ENCODE measurements around the gene CACNA2D1.
"Not testable (repeated sequence)": the region's sequence is repeated elsewhere in the genome, so short reads cannot be mapped to it uniquely, and the experiment has no call there.

CACNA2D1 gene

GRCh38 chr7:82435769-82436168 is 7.8 kb downstream of the CACNA2D1 start:
- DNase-seq (ENCODE audit: low spot score), result no peak
- in situ Hi-C loops (cut with MboI; ENCODE audit: low sequenced_read_pairs, unreplicated experiment), result no loop called here
- no peak for TF ChIP-seq CTCF (IDR thresholded peaks at IDR 0.05; ENCODE audit: borderline replicate concordance, control extremely low read depth, extremely low read depth, insufficient read depth, missing control alignments)

GRCh38 chr7:82434275-82435022 is 9.1 kb downstream of the CACNA2D1 start:
- TF ChIP-seq CTCF (IDR thresholded peaks at IDR 0.05; ENCODE audit: borderline replicate concordance, control extremely low read depth, extremely low read depth, insufficient read depth, missing control alignments), result no peak
- in situ Hi-C loops (cut with MboI; ENCODE audit: low sequenced_read_pairs, unreplicated experiment), result no loop called here
- no peak for DNase-seq (ENCODE audit: low spot score)

GRCh38 chr7:82433507-82433906 is 10.1 kb downstream of the CACNA2D1 start:
- no peak for DNase-seq (ENCODE audit: low spot score)
- no peak for TF ChIP-seq CTCF (IDR thresholded peaks at IDR 0.05; ENCODE audit: borderline replicate concordance, control extremely low read depth, extremely low read depth, insufficient read depth, missing control alignments)
- in situ Hi-C loops (cut with MboI; ENCODE audit: low sequenced_read_pairs, unreplicated experiment), result no loop called here

GRCh38 chr7:82432743-82433142 is 10.8 kb downstream of the CACNA2D1 start:
- in situ Hi-C loops (cut with MboI; ENCODE audit: low sequenced_read_pairs, unreplicated experiment); DNase-seq (ENCODE audit: low spot score): not testable (repeated sequence)

GRCh38 chr7:82430500-82431465 is 12.8 kb downstream of the CACNA2D1 start:
- DNase-seq (ENCODE audit: low spot score), result no peak
- no peak for TF ChIP-seq CTCF (IDR thresholded peaks at IDR 0.05; ENCODE audit: borderline replicate concordance, control extremely low read depth, extremely low read depth, insufficient read depth, missing control alignments)
- in situ Hi-C loops (cut with MboI; ENCODE audit: low sequenced_read_pairs, unreplicated experiment), result no loop called here

- no peak for TF ChIP-seq CTCF (IDR thresholded peaks at IDR 0.05; ENCODE audit: borderline replicate concordance, control extremely low read depth, extremely low read depth, insufficient read depth, missing control alignments)
- in situ Hi-C loops (cut with MboI; ENCODE audit: low sequenced_read_pairs, unreplicated experiment), result no loop called here
- DNase-seq (ENCODE audit: low spot score), result no peak
Measured at GRCh38 chr7:82429408-82429807, 14.2 kb downstream of the CACNA2D1 start.

All from GM13976 (cell line).